Measurements from ENCODE around the gene WNK4. TPM values are rescaled to one million over a fixed set of nuclear protein-coding genes. Genes with fewer than 3 reads are reported as not detected.

The WNK4 gene
- total RNA-seq, 2 experiments from 2014 or later, result 0.42 to 0.74 TPM

GRCh38 chr17:42806249-42806648 is 25.8 kb downstream of the WNK4 start:
- Histone ChIP-seq H3K36me3 (ENCODE audit: insufficient read depth, low read length) (peaks cover 21% of the 10 kb centered on the region), H3K4me3 (ENCODE audit: low read length) (no peak overlapping the region), H3K4me1 (ENCODE audit: insufficient read depth, low read length) (no peaks in the 10 kb centered on the region), H3K27me3 (ENCODE audit: control insufficient read depth in 1 of 2, insufficient read depth in 2 of 2, low read length in 2 of 2) (no peaks in the 10 kb centered on the region), H3K9me3 (ENCODE audit: control insufficient read depth in 1 of 2, insufficient read depth in 1 of 2, low read length in 2 of 2) (no peaks in the 10 kb centered on the region), H3K27ac (ENCODE audit: low read depth in 1 of 2, low read length in 2 of 2) (no peak overlapping the region)
- Mint-ChIP-seq H3K36me3 (ENCODE audit: low read depth) (peaks cover 23% of the 10 kb centered on the region), H3K9me3 (no peaks in the 10 kb centered on the region), H3K4me3 (no peak overlapping the region), H3K4me1 (ENCODE audit: low read depth) (no peaks in the 10 kb centered on the region), H3K27ac (no peak overlapping the region), H3K27me3 (no peaks in the 10 kb centered on the region)
- DNase-seq (no peak), ATAC-seq (ENCODE audit: poor library complexity) (no peak)
- intact Hi-C loops (cut with DNase I, micrococcal nuclease), result no loop called here
- POLR2A ChIA-PET, result no interaction called here
- CTCF ChIA-PET, result no interaction called here
- TF ChIP-seq CTCF (IDR thresholded peaks at IDR 0.05), result no peak

GRCh38 chr17:42809250-42809649 is 28.8 kb downstream of the WNK4 start:
- TF ChIP-seq CTCF (IDR thresholded peaks at IDR 0.05), result no peak
- Histone ChIP-seq H3K9me3 (ENCODE audit: control insufficient read depth in 1 of 2, insufficient read depth in 1 of 2, low read length in 2 of 2) (no peaks in the 10 kb centered on the region), H3K4me3 (ENCODE audit: low read length) (no peak overlapping the region), H3K27ac (ENCODE audit: low read depth in 1 of 2, low read length in 2 of 2) (no peak overlapping the region), H3K36me3 (ENCODE audit: insufficient read depth, low read length) (peaks cover 36% of the 10 kb centered on the region), H3K4me1 (ENCODE audit: insufficient read depth, low read length) (no peaks in the 10 kb centered on the region), H3K27me3 (ENCODE audit: control insufficient read depth in 1 of 2, insufficient read depth in 2 of 2, low read length in 2 of 2) (no peaks in the 10 kb centered on the region)
- POLR2A ChIA-PET, result no interaction called here
- intact Hi-C loops (cut with DNase I, micrococcal nuclease), result no loop called here
- Mint-ChIP-seq H3K4me1 (ENCODE audit: low read depth) (no peaks in the 10 kb centered on the region), H3K4me3 (no peak overlapping the region), H3K27me3 (no peaks in the 10 kb centered on the region), H3K9me3 (no peaks in the 10 kb centered on the region), H3K27ac (no peak overlapping the region), H3K36me3 (ENCODE audit: low read depth) (peaks cover 42% of the 10 kb centered on the region)
- CTCF ChIA-PET, result interaction anchor here (0.8 kb wide), 1 partner anchor 71 kb away, joined by 3 read pairs; no protein-coding TSS in a partner anchor
- no peak for DNase-seq
- ATAC-seq (ENCODE audit: poor library complexity), result no peak

- CTCF ChIA-PET, result interaction anchor here (1.1 kb wide), 1 partner anchor 9 kb away, joined by 5 read pairs; the partner anchor contains the start of gene BECN1
Observed at GRCh38 chr17:42814633-42815399, 34.4 kb downstream of the WNK4 start.

More at GRCh38 chr17:42814633-42815399, 34.4 kb downstream of the WNK4 start:
- Histone ChIP-seq H3K9me3 (ENCODE audit: control insufficient read depth in 1 of 2, insufficient read depth in 1 of 2, low read length in 2 of 2) (no peaks in the 10 kb centered on the region), H3K27me3 (ENCODE audit: control insufficient read depth in 1 of 2, insufficient read depth in 2 of 2, low read length in 2 of 2) (no peaks in the 10 kb centered on the region), H3K4me1 (ENCODE audit: insufficient read depth, low read length) (no peaks in the 10 kb centered on the region), H3K36me3 (ENCODE audit: insufficient read depth, low read length) (peaks cover 83% of the 10 kb centered on the region), H3K4me3 (ENCODE audit: low read length) (no peak overlapping the region), H3K27ac (ENCODE audit: low read depth in 1 of 2, low read length in 2 of 2) (no peak overlapping the region)
- H3K27ac Mint-ChIP-seq, result no peak overlapping the region
- no peak for TF ChIP-seq CTCF (IDR thresholded peaks at IDR 0.05)
- DNase-seq (no peak), ATAC-seq (ENCODE audit: poor library complexity) (no peak)
- no peaks in the 10 kb centered on the region for H3K27me3 Mint-ChIP-seq
- H3K4me3 Mint-ChIP-seq, result no peak overlapping the region
- H3K9me3 Mint-ChIP-seq, result no peaks in the 10 kb centered on the region
- peaks cover 2% of the 10 kb centered on the region for H3K4me1 Mint-ChIP-seq (ENCODE audit: low read depth)
- POLR2A ChIA-PET, result interaction anchor here (0.6 to 1.6 kb wide), 2 partner anchors 9 to 75 kb away, joined by 4 to 5 read pairs; partner anchors contain the start of gene BECN1
- intact Hi-C loops (cut with DNase I, micrococcal nuclease), result no loop called here
- peaks cover 82% of the 10 kb centered on the region for H3K36me3 Mint-ChIP-seq (ENCODE audit: low read depth)
